Measurements from ENCODE around the gene IL13. TPM values are rescaled to one million over a fixed set of nuclear protein-coding genes. Genes with fewer than 3 reads are reported as not detected.

The IL13 gene
- polyA plus RNA-seq, 3 donors from 2014 or later = 0.28 TPM; not detected in 2

DNA sequence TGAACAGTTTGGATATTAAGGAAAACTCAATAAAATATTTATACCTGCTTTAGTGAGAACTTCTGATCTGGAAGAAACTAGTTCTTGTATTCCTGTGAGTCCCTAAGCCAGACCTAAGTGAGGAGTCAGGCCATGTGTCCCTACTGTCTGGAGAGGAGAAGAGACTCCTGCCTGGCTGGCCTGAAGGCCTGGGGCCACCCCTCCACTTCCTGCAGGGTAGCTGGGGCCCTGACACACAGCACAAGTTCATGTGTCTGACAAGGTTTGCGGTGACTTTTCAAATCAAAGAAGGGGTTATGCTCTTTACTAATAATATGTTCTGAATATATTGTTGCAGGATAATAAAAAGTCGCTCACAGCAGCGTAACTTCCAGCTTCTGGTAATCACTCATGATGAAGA lies 16.1 kb upstream of the IL13 start:
- Mint-ChIP-seq H3K9me3 (no peaks in the 10 kb centered on the region), H3K4me1 (no peaks in the 10 kb centered on the region), H3K27me3 (ENCODE audit: low read depth in 3 of 3) (peaks cover 0 to 2% (median 2%) of the 10 kb centered on the region in 3 donors), H3K4me3 (no peak overlapping the region), H3K36me3 (peaks cover 21 to 45% (median 35%) of the 10 kb centered on the region in 3 donors), H3K27ac (no peak overlapping the region)
- no peak for DNase-seq

DNA sequence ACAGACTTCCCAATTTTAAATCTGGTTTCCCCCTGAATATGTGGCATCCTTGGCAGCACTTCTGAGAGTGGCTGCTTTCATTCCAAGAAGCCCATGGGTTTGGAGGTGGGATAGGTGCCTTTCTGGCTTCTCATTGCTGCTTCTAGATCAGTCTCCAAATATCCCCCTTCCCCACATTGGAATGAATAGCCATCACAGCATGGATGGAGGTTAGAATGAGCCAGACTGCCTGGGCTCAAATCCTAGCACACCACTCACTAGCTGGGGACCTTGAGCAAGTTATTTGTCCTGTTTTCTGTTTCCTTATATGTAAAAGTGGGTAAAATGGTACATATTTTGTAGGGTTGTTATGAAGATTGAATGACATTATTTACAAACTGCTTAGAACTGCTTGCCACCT lies 13.8 kb upstream of the IL13 start:
- Mint-ChIP-seq H3K27me3 (ENCODE audit: low read depth in 3 of 3) (peaks cover 2 to 4% (median 3%) of the 10 kb centered on the region in 3 donors), H3K27ac (no peak overlapping the region), H3K9me3 (peaks cover 0 to 15% (median 10%) of the 10 kb centered on the region in 6 donors), H3K4me1 (no peaks in the 10 kb centered on the region), H3K36me3 (peaks cover 6 to 32% (median 23%) of the 10 kb centered on the region in 3 donors), H3K4me3 (no peak overlapping the region)
- DNase-seq = no peak

DNA sequence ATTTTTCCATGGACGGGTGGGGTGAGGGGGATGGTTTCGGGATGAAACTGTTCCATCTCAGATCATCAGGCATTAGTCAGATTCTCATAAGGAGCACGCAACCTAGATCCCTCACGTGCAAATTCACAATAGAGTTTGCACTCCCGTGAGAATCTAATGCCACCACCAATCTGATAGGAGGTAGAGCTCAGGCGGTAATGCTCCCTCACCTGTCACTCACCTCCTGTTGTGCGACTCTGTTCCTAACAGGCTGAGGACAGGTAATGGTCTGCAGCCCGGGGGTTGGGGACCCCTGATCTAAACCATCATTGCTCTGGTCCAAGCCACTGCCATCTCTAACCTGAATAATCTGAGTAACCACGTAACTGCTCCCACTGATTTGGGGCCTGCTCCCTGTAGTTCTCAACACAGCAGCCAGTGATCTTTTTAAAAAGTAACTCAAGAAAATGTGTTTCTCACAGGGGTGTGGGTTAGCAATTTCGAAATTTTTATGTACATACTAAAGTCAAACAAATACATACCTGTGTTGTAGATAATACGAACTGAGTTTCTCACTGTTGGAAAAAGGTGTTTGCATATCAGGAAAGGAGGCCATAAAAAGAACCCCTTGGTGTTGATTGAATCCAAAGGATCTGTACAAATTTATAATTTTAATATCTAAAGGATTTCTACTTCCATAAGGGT lies 11.2 kb upstream of the IL13 start:
- Mint-ChIP-seq H3K27ac (no peak overlapping the region), H3K4me1 (no peaks in the 10 kb centered on the region), H3K4me3 (no peak overlapping the region), H3K9me3 (peaks cover 3 to 16% (median 10%) of the 10 kb centered on the region in 6 donors), H3K36me3 (peaks cover 6 to 24% (median 14%) of the 10 kb centered on the region in 3 donors), H3K27me3 (ENCODE audit: low read depth in 3 of 3) (peaks cover 3 to 7% (median 3%) of the 10 kb centered on the region in 3 donors)
- no peak for DNase-seq

GRCh38 chr5:132647473-132647872 lies 10.5 kb upstream of the IL13 start:
- peaks cover 2 to 9% (median 3%) of the 10 kb centered on the region in 3 donors for H3K27me3 Mint-ChIP-seq (ENCODE audit: low read depth in 3 of 3)
- H3K4me1 Mint-ChIP-seq = no peaks in the 10 kb centered on the region
- H3K9me3 Mint-ChIP-seq = peaks cover 3 to 16% (median 10%) of the 10 kb centered on the region in 6 donors
- H3K4me3 Mint-ChIP-seq = no peak overlapping the region
- no peak for DNase-seq
- H3K27ac Mint-ChIP-seq = no peak overlapping the region
- H3K36me3 Mint-ChIP-seq = peaks cover 6 to 20% (median 13%) of the 10 kb centered on the region in 3 donors

DNA sequence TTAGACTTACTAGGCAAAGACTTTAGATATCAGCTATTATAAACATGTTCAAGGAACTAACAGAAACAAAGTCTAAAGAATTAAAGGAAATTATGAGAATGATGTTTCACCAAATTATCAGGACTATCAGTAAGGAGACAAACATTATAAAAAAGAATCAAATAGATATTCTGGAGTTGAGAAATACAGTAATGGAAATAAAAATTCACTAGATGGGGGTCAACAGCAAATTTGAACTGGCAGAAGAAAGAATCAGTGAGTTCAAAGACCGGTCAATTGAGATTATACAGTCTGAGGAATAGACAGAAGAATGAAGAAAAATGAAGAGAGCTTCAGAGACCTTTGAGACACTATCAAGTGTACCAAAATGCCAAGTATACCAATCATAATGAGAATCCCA lies 9.6 kb upstream of the IL13 start:
- Mint-ChIP-seq H3K36me3 (peaks cover 0 to 11% (median 5%) of the 10 kb centered on the region in 3 donors), H3K27ac (no peak overlapping the region), H3K9me3 (peaks cover 3 to 16% (median 10%) of the 10 kb centered on the region in 6 donors), H3K27me3 (ENCODE audit: low read depth in 3 of 3) (peaks cover 2 to 10% (median 3%) of the 10 kb centered on the region in 3 donors), H3K4me1 (no peaks in the 10 kb centered on the region), H3K4me3 (no peak overlapping the region)
- DNase-seq = no peak

DNA sequence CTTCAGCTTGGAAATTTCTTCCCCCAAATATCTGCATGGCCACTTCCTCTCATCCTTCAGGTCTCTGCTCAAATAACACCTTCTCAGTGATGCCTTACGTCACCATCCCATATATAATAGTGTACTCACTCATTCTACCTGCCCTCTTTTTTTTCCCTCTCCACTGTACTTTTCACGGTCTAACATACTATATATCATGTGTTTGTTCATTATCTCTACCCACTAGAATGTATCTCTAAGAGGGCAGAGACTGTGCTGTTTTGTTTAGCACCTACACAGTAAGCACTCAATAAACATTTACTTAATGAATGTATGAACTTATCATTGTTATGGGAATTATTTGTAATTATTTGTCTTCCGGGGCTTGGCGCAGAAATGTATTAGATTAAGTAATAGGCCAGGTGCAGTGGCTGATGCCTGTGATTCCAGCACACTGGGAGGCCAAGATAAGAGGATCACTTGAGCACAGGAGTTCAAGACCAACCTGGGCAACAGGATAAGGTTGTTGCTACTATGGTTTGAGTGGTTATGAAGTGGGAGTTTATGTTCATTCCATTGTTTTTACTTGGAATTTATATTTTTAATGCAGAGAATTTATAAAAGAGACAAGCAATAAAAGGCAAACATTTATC lies 6.0 kb upstream of the IL13 start:
- H3K36me3 Mint-ChIP-seq = peaks cover 4 to 5% (median 5%) of the 10 kb centered on the region in 3 donors
- DNase-seq = no peak
- H3K27me3 Mint-ChIP-seq (ENCODE audit: low read depth in 3 of 3) = peaks cover 14 to 24% (median 16%) of the 10 kb centered on the region in 3 donors
- peaks cover 4 to 5% of the 10 kb centered on the region in 2 donors for H3K4me1 Mint-ChIP-seq
- peaks cover 3 to 16% (median 10%) of the 10 kb centered on the region in 6 donors for H3K9me3 Mint-ChIP-seq
- no peak overlapping the region for H3K27ac Mint-ChIP-seq
- no peak overlapping the region for H3K4me3 Mint-ChIP-seq

GRCh38 chr5:132653716-132654115 lies 4.3 kb upstream of the IL13 start:
- Mint-ChIP-seq H3K27me3 (ENCODE audit: low read depth in 3 of 3) (peaks cover 22 to 26% (median 22%) of the 10 kb centered on the region in 3 donors), H3K36me3 (peaks cover 0 to 4% (median under 1%) of the 10 kb centered on the region in 3 donors), H3K9me3 (peaks cover under 1 to 6% (median 2%) of the 10 kb centered on the region in 6 donors), H3K27ac (no peak overlapping the region), H3K4me1 (peaks cover 4 to 5% of the 10 kb centered on the region in 2 donors), H3K4me3 (no peak overlapping the region)
- no peak for DNase-seq

DNA sequence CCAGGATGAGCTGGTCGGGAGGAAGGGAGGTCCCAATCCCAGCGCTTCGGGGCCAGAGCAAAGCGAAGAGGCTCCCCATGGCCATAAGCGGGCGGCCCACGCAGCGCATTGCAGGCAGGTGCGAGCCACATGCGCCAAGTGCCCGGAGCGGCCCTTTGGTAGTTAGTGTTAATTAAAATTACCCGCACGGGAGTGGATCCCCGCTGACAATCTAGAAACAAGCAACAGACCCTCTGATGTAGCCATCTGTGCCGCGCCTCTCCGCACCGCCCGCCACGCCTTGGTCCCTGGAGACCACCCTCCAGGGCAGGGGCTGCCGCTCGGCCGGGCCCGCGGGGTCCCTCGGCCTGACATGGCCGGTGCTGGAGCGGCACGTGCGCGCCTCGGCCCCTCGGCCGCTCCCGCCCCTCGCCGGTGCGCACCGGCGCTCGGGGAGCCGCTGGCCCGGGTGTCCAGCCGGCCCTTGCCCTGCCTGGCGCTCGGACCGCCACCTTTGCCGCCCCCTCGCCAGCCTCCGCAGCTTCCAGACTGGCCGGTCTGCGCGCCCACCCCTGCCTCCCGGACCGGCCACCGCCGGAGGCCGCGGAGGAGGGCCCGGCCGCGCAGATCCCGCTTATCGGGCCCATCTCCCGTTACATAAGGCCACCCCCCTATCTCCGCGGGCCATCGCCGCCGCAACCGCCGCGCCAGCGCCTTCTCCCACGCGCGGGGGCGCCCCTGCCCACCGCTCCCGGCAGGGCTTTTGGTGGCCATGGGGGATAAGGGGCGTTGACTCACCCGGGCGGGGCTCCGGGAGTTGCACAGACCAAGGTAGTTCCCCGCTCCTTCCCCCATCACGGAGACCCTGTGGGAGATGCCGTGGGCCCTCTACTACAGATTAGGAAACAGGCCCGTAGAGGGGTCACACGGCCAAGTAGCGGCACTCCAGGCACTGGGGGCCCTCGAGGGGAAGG lies 1.9 kb upstream of the IL13 start:
- Mint-ChIP-seq H3K27ac (no peak overlapping the region), H3K9me3 (peaks cover 0 to 3% (median 0%) of the 10 kb centered on the region in 6 donors), H3K36me3 (peaks cover 0 to 4% (median 0%) of the 10 kb centered on the region in 3 donors), H3K27me3 (ENCODE audit: low read depth in 3 of 3) (peaks cover 20 to 26% (median 21%) of the 10 kb centered on the region in 3 donors), H3K4me3 (no peak overlapping the region), H3K4me1 (peaks cover 4 to 5% of the 10 kb centered on the region in 2 donors)
- peak in 2 of 3 donors; percentile 12 to 17 for DNase-seq

- H3K36me3 Mint-ChIP-seq = peaks cover 0 to 4% (median 0%) of the 10 kb centered on the region in 3 donors
- peak overlapping the region in 1 of 6 donors; percentile 85 for H3K27ac Mint-ChIP-seq
- peaks cover 4 to 5% of the 10 kb centered on the region in 2 donors for H3K4me1 Mint-ChIP-seq
- no peak for DNase-seq
- H3K4me3 Mint-ChIP-seq = peak overlapping the region in 1 of 5 donors; percentile 12
- no peaks in the 10 kb centered on the region for H3K9me3 Mint-ChIP-seq
- H3K27me3 Mint-ChIP-seq (ENCODE audit: low read depth in 3 of 3) = peaks cover 20 to 21% (median 21%) of the 10 kb centered on the region in 3 donors
Measured at GRCh38 chr5:132656774-132657355, 1.1 kb upstream of the IL13 start.

DNA sequence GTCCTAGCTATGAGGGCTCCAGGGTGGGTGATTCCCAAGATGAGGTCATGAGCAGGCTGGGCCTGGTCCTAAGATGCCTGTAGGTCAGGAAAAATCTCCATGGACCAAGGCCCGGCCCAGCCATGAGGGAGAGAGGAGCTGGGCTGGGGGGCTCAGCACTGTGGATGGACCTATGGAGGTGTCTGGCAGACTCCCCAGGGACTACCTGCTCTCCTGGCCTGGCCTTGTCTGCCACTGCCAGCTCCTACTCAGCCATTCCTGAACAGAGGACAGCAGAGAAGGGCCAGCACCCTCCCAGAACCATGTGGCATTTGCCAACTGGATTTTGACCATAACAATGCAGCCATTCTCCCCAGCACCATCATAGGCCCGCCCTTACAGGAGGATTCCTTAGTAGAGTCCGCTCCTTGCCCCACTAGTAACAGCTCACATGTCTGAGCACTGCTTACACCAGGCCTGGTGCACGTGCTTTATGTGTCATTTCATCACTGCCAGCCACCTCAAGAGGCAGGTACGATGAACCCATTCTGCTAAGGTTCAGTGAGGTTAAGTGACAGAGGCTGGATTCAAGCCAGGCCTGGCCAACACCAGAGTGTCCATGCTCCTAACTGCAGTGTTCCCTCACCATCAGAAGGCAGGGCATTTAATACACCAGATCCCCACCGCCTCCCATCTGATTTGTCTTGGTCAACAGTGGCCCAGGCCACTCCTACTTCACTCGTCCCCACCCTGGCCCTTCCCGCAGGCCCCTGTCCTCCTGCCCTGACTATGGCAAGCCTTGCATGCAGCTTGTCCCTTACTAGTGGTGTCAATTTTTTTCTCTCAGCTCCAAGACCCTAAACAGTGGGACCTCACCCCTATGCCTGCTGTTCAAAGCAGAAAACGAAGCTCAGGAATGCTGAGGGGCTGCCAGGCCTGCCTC lies 669 bp downstream of the IL13 start:
- H3K27me3 Mint-ChIP-seq (ENCODE audit: low read depth in 3 of 3) = peaks cover 18 to 21% (median 18%) of the 10 kb centered on the region in 3 donors
- H3K27ac Mint-ChIP-seq = no peak overlapping the region
- peaks cover 5 to 10% of the 10 kb centered on the region in 2 donors for H3K4me1 Mint-ChIP-seq

GRCh38 chr5:132659598-132660493 lies 1.9 kb downstream of the IL13 start:
- Mint-ChIP-seq H3K27ac (no peak overlapping the region), H3K4me1 (peaks cover 13% of the 10 kb centered on the region in 2 donors), H3K36me3 (peaks cover 0 to 1% (median 0%) of the 10 kb centered on the region in 3 donors), H3K9me3 (no peaks in the 10 kb centered on the region), H3K4me3 (no peak overlapping the region), H3K27me3 (ENCODE audit: low read depth in 3 of 3) (peaks cover 9 to 15% (median 12%) of the 10 kb centered on the region in 3 donors)
- no peak for DNase-seq

More for the DNA sequence above, 669 bp downstream of the IL13 start:
- Mint-ChIP-seq H3K9me3 (no peaks in the 10 kb centered on the region), H3K4me3 (peak overlapping the region in 1 of 5 donors; percentile 35), H3K36me3 (peaks cover 0 to 4% (median 0%) of the 10 kb centered on the region in 3 donors)
- DNase-seq = no peak

All from immature natural killer cell (primary cell).